Measurements from ENCODE around the gene SPDYE6. TPM values are rescaled to one million over a fixed set of nuclear protein-coding genes. Genes with fewer than 3 reads are reported as not detected.
"Not testable (repeated sequence)": the region's sequence is repeated elsewhere in the genome, so short reads cannot be mapped to it uniquely, and the experiment has no call there.

Gene SPDYE6
- total RNA-seq, 5 donors from 2014 or later (not counting 1 experiment from before 2014, with no cell fraction given) = not detected

DNA sequence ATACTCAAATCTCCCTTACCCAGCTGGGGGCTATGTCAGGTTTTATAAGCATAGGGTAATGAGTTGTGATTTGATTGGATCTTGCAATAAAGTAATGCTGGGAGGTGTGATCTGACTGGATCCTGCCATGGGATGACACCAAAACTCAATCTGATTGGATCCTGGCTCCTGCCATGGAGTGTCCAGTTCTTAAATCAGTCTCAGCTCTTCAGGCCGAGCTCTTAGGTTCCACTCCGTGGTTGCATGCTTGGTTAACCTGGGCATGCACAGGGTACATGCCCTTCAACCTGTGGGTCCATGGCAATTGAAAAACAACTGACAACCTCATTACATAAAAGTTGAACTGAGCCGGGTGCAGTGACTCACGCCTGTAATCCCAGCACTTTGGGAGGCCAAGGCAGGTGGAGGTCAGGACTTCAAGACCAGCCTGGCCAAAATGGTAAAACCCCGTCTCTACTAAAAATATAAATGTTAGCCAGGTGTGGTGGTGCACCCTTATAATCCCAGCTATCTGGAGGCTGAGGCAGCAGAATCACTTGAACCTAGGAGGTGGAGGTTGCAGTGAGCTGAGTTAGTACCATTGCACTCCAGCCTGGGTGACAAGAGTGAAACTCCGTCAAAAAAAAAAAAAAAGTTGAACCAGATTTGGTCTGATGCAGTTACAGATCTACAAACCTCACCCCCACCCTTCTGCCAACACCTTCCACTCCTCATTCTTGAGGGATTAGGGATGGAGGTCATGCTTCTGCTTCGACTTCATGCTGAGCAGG lies 15.5 kb downstream of the SPDYE6 start:
- H3K27ac ChIP-seq (ENCODE audit: low read length); H3K4me3 Mint-ChIP-seq; DNase-seq: not testable (repeated sequence)

DNA sequence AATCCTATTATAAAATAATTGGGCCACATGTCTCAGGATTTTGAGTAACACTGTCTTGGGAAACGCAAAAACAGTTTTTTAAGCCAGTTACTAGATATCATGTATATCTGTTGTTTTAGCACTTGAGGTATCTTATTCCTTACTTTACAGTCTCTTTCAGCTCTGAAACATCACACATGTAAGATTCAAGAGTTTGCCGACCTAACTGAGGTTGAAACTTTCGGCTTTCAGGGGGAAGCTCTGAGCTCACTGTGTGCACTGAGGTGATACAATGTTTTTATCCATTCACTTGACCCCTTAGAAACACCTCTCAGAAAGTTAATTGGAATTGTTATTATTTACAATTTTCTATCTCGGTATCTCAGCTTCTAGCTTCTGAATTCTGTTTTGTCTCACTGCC lies 18.8 kb downstream of the SPDYE6 start:
- H3K4me1 Mint-ChIP-seq; H3K36me3 Mint-ChIP-seq; H3K36me3 ChIP-seq (ENCODE audit: control insufficient read depth in 2 of 2, extremely low read depth in 1 of 2, insufficient read depth in 1 of 2, low read length in 1 of 2); H3K27me3 ChIP-seq (replicated peaks in 1 of 2; ENCODE audit: control insufficient read depth in 2 of 2, extremely low read depth in 1 of 2, insufficient read depth in 2 of 2, low read length in 1 of 2); DNase-seq; CTCF ChIA-PET; H3K9me3 ChIP-seq; H3K9me3 Mint-ChIP-seq; H3K4me1 ChIP-seq (ENCODE audit: control insufficient read depth in 1 of 2, extremely low read depth in 1 of 2, insufficient read depth in 2 of 2, low read length in 2 of 2); POLR2A ChIA-PET; H3K4me3 ChIP-seq (ENCODE audit: control insufficient read depth in 1 of 2, extremely low read depth in 1 of 2, low read length in 1 of 2); H3K27ac Mint-ChIP-seq; H3K27me3 Mint-ChIP-seq; H3K27ac ChIP-seq (ENCODE audit: low read length); H3K4me3 Mint-ChIP-seq; ATAC-seq (replicated peaks in 1 of 4): not testable (repeated sequence)
- WGBS (ENCODE audit: insufficient coverage) = no CpG with 5 or more reads among the region's 4 CpGs

More for the DNA sequence above, 15.5 kb downstream of the SPDYE6 start:
- H3K9me3 ChIP-seq; H3K9me3 Mint-ChIP-seq; H3K36me3 ChIP-seq (ENCODE audit: control insufficient read depth in 2 of 2, extremely low read depth in 1 of 2, insufficient read depth in 1 of 2, low read length in 1 of 2); H3K36me3 Mint-ChIP-seq; POLR2A ChIA-PET; CTCF ChIA-PET; H3K4me3 ChIP-seq (ENCODE audit: control insufficient read depth in 1 of 2, extremely low read depth in 1 of 2, low read length in 1 of 2); ATAC-seq (replicated peaks in 1 of 4); H3K4me1 Mint-ChIP-seq; H3K27me3 Mint-ChIP-seq; H3K4me1 ChIP-seq (ENCODE audit: control insufficient read depth in 1 of 2, extremely low read depth in 1 of 2, insufficient read depth in 2 of 2, low read length in 2 of 2); H3K27ac Mint-ChIP-seq; H3K27me3 ChIP-seq (replicated peaks in 1 of 2; ENCODE audit: control insufficient read depth in 2 of 2, extremely low read depth in 1 of 2, insufficient read depth in 2 of 2, low read length in 1 of 2): not testable (repeated sequence)
- no CpG with 5 or more reads among the region's 7 CpGs for WGBS (ENCODE audit: insufficient coverage)

DNA sequence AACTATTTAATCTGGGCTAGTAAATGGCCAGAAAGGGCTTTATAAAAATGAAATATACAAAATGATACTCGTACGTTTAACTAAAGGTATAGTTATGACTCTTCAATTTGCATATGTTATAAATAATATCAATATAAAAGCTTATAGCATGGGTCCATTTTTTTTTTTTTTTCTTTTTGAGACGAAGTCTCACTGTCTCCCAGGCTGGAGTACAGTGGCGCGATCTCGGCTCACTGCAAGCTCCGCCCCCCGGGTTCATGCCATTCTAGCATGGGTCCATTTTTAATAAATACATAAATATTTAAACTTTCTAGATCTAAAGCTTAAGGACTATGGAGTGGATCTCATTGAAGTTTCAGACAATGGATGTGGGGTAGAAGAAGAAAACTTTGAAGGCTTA lies 19.2 kb downstream of the SPDYE6 start:
- H3K27ac Mint-ChIP-seq; H3K27ac ChIP-seq (ENCODE audit: low read length); CTCF ChIA-PET; H3K4me1 ChIP-seq (ENCODE audit: control insufficient read depth in 1 of 2, extremely low read depth in 1 of 2, insufficient read depth in 2 of 2, low read length in 2 of 2); H3K36me3 Mint-ChIP-seq; H3K36me3 ChIP-seq (ENCODE audit: control insufficient read depth in 2 of 2, extremely low read depth in 1 of 2, insufficient read depth in 1 of 2, low read length in 1 of 2); H3K4me3 ChIP-seq (ENCODE audit: control insufficient read depth in 1 of 2, extremely low read depth in 1 of 2, low read length in 1 of 2); H3K9me3 Mint-ChIP-seq; H3K4me3 Mint-ChIP-seq; DNase-seq; H3K9me3 ChIP-seq; H3K4me1 Mint-ChIP-seq; ATAC-seq (replicated peaks in 1 of 4); H3K27me3 ChIP-seq (replicated peaks in 1 of 2; ENCODE audit: control insufficient read depth in 2 of 2, extremely low read depth in 1 of 2, insufficient read depth in 2 of 2, low read length in 1 of 2); H3K27me3 Mint-ChIP-seq: not testable (repeated sequence)
- POLR2A ChIA-PET = interaction anchor here in 1 of 2 donors (0.7 kb wide), 1 partner anchor 66 kb away, joined by 8 read pairs; no protein-coding TSS in a partner anchor
- WGBS (ENCODE audit: insufficient coverage) = no CpG with 5 or more reads among the region's 8 CpGs

DNA sequence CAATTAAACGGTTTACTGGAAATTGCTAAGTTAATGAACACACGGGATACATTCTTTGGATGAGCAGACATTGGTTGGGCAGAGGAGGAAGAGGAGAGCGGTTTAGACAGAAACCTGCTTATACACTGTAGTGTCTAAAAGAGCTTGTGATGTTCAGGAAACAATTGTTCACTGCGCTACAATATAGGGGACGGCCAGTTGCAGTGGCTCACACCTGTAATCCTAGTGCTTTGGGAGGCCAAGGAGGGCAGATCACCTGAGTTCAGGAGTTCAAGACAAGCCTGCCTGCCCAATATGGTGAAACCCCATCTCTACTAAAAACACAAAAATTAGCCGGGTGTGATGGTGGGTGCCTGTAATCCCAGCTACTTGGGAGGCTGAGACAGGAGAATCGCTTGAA lies 20.7 kb downstream of the SPDYE6 start:
- H3K4me1 Mint-ChIP-seq, POLR2A ChIA-PET, CTCF ChIA-PET: not testable (repeated sequence)

DNA sequence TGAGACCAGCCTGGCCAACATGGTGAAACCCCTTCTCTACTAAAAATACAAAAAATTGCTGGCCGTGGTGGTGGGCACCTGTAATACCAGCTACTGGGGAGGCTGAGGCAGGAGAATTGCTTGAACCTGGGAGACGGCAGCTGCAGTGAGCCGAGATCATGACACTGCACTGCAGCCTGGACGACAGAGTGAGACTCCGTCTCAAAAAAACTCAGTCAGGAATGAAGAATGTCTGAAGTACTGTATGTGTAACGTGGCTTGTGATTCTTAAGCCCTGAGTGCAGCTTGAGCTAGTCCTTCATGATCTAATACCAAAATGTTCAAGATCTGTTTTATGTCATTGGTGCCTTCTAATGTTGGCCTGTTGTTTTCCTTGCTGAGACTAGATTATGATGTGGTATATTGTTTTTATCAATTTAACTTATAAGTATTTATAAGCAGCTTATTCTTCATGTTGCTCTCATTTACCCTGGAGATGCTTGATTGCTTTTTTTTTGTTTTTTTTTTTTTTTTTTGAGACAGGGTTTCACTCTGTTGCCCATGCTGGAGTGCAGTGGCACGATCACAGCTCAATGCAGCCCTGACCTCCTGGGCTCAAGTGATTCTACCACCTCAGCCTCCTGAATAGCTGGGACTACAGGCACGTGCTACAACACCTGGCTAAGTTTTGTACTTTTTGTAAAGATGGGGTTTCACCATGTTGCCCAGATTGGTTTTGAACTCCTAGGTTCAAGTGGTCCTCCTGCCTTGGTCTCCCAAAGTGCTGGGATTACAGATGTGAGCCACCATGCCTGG lies 25.4 kb downstream of the SPDYE6 start:
- 81% methylated on average over 6 of the region's 8 CpGs for WGBS (ENCODE audit: insufficient coverage)
- H3K4me3 ChIP-seq (ENCODE audit: control insufficient read depth in 1 of 2, extremely low read depth in 1 of 2, low read length in 1 of 2); H3K4me1 ChIP-seq (ENCODE audit: control insufficient read depth in 1 of 2, extremely low read depth in 1 of 2, insufficient read depth in 2 of 2, low read length in 2 of 2); H3K27ac ChIP-seq (ENCODE audit: low read length); DNase-seq; H3K27ac Mint-ChIP-seq; H3K4me3 Mint-ChIP-seq; H3K9me3 Mint-ChIP-seq; H3K36me3 ChIP-seq (ENCODE audit: control insufficient read depth in 2 of 2, extremely low read depth in 1 of 2, insufficient read depth in 1 of 2, low read length in 1 of 2); POLR2A ChIA-PET; H3K4me1 Mint-ChIP-seq; H3K27me3 ChIP-seq (replicated peaks in 1 of 2; ENCODE audit: control insufficient read depth in 2 of 2, extremely low read depth in 1 of 2, insufficient read depth in 2 of 2, low read length in 1 of 2); H3K9me3 ChIP-seq; ATAC-seq (replicated peaks in 1 of 4); H3K36me3 Mint-ChIP-seq: not testable (repeated sequence)
- peaks cover 0 to 19% of the 10 kb centered on the region in 2 donors for H3K27me3 Mint-ChIP-seq
- CTCF ChIA-PET = interaction anchor here in 1 of 2 donors (0.6 kb wide), 1 partner anchor 586 kb away, joined by 13 read pairs; no protein-coding TSS in a partner anchor

More for the DNA sequence above, 20.7 kb downstream of the SPDYE6 start:
- H3K9me3 Mint-ChIP-seq; H3K36me3 ChIP-seq (ENCODE audit: control insufficient read depth in 2 of 2, extremely low read depth in 1 of 2, insufficient read depth in 1 of 2, low read length in 1 of 2); H3K4me3 ChIP-seq (ENCODE audit: control insufficient read depth in 1 of 2, extremely low read depth in 1 of 2, low read length in 1 of 2); DNase-seq; H3K27me3 Mint-ChIP-seq; H3K27ac Mint-ChIP-seq; H3K4me1 ChIP-seq (ENCODE audit: control insufficient read depth in 1 of 2, extremely low read depth in 1 of 2, insufficient read depth in 2 of 2, low read length in 2 of 2); H3K27ac ChIP-seq (ENCODE audit: low read length); H3K36me3 Mint-ChIP-seq; H3K9me3 ChIP-seq; H3K27me3 ChIP-seq (replicated peaks in 1 of 2; ENCODE audit: control insufficient read depth in 2 of 2, extremely low read depth in 1 of 2, insufficient read depth in 2 of 2, low read length in 1 of 2); ATAC-seq (replicated peaks in 1 of 4); H3K4me3 Mint-ChIP-seq: not testable (repeated sequence)
- 100% methylated on average over 3 of the region's 7 CpGs for WGBS (ENCODE audit: insufficient coverage)

DNA sequence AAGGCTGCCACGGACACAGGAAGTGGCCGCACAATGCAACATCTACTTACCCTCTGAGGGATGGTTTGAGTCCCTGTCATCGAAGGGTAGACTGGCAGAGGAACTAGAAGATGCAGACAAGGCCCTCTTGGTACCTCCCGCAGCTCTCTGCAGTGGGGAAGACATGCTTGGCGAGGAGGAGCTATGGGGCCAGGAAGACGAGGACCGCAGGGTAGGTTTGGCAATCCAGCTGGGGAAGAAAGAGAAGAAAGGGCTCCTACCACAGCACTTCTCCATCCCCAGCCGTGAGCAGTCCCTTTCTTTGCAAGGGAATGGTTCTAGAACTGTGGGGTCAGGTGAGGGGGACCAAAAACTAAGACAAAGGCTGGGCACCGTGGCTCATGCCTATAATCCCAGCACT lies 26.9 kb downstream of the SPDYE6 start:
- peaks cover 0 to 19% of the 10 kb centered on the region in 2 donors for H3K27me3 Mint-ChIP-seq
- H3K4me3 ChIP-seq (ENCODE audit: control insufficient read depth in 1 of 2, extremely low read depth in 1 of 2, low read length in 1 of 2); CTCF ChIA-PET; DNase-seq; H3K9me3 Mint-ChIP-seq; H3K27me3 ChIP-seq (replicated peaks in 1 of 2; ENCODE audit: control insufficient read depth in 2 of 2, extremely low read depth in 1 of 2, insufficient read depth in 2 of 2, low read length in 1 of 2); H3K27ac Mint-ChIP-seq; ATAC-seq (replicated peaks in 1 of 4); H3K4me3 Mint-ChIP-seq; POLR2A ChIA-PET; H3K36me3 Mint-ChIP-seq; H3K36me3 ChIP-seq (ENCODE audit: control insufficient read depth in 2 of 2, extremely low read depth in 1 of 2, insufficient read depth in 1 of 2, low read length in 1 of 2); H3K27ac ChIP-seq (ENCODE audit: low read length); H3K4me1 Mint-ChIP-seq; H3K9me3 ChIP-seq; H3K4me1 ChIP-seq (ENCODE audit: control insufficient read depth in 1 of 2, extremely low read depth in 1 of 2, insufficient read depth in 2 of 2, low read length in 2 of 2): not testable (repeated sequence)
- whole genome bisulfite sequencing (ENCODE audit: insufficient coverage) = 88% methylated on average over 2 of the region's 9 CpGs

Measured in T-cell (primary cell).